Activated CD8-positive, alpha-beta memory T cell treated with anti-CD3 and anti-CD28 coated beads, Interleukin-2, amount 50 U/mL, for 1 hour (primary cell): ENCODE results near the gene CD300A.
"Not testable (repeated sequence)": the region's sequence is repeated elsewhere in the genome, so short reads cannot be mapped to it uniquely, and the experiment has no call there.

ENCODE experiments used
- DNase-seq: peaks from one replicate; pipeline ENCODE4 v3.0.0-alpha.2; 2020; ENCODE audit errors: extremely low read depth

The CD300A gene

GRCh38 chr17:74478420-74479100, 12.1 kb downstream of the CD300A start:
- DNase-seq: no peak

GRCh38 chr17:74480290-74480689, 13.9 kb downstream of the CD300A start:
- no peak for DNase-seq

- DNase-seq: no peak
Observed at GRCh38 chr17:74481621-74482020, 15.2 kb downstream of the CD300A start.

GRCh38 chr17:74484066-74484465, 17.6 kb downstream of the CD300A start:
- no peak for DNase-seq

GRCh38 chr17:74485022-74485743, 18.7 kb downstream of the CD300A start:
- no peak for DNase-seq

- no peak for DNase-seq
Observed at GRCh38 chr17:74485841-74486240, 19.4 kb downstream of the CD300A start.

GRCh38 chr17:74488276-74488675, 21.8 kb downstream of the CD300A start:
- DNase-seq: not testable (repeated sequence)

GRCh38 chr17:74490716-74491115, 24.3 kb downstream of the CD300A start:
- DNase-seq: no peak

GRCh38 chr17:74491626-74492025, 25.2 kb downstream of the CD300A start:
- no peak for DNase-seq

- peak; percentile 14 for DNase-seq
Observed at GRCh38 chr17:74493331-74493833, 26.9 kb downstream of the CD300A start.

- DNase-seq: no peak
Observed at GRCh38 chr17:74497471-74497870, 31.0 kb downstream of the CD300A start.

GRCh38 chr17:74499992-74500391, 33.6 kb downstream of the CD300A start:
- DNase-seq: no peak

GRCh38 chr17:74502861-74503260, 36.4 kb downstream of the CD300A start:
- no peak for DNase-seq

- not testable (repeated sequence) for DNase-seq
Observed at GRCh38 chr17:74503949-74504348, 37.5 kb downstream of the CD300A start.

- DNase-seq: no peak
Observed at GRCh38 chr17:74508156-74508555, 41.7 kb downstream of the CD300A start.

- DNase-seq: no peak
Observed at GRCh38 chr17:74512036-74512435, 45.6 kb downstream of the CD300A start.

- no peak for DNase-seq
Observed at GRCh38 chr17:74512624-74513091, 46.2 kb downstream of the CD300A start.

GRCh38 chr17:74513987-74514631, 47.7 kb downstream of the CD300A start:
- no peak for DNase-seq

- no peak for DNase-seq
Observed at GRCh38 chr17:74514632-74515334, 48.3 kb downstream of the CD300A start.

- DNase-seq: no peak
Observed at GRCh38 chr17:74515941-74516340, 49.5 kb downstream of the CD300A start.

- no peak for DNase-seq
Observed at GRCh38 chr17:74516561-74517328, 50.3 kb downstream of the CD300A start.
